Tibial nerve (tissue), 4 donors: Measurements from ENCODE around the gene GRM1.

Experiments used
- EP300 ChIP-seq, 2 donors: sonication (generic); formaldehyde crosslinking; IDR thresholded peaks; one replicate each; pipeline ENCODE4 v1.6.1; 2017; ENCODE audit warnings: antibody characterized with exemption in 2 of 2, mild to moderate bottlenecking in 1 of 2
- TF ChIP-seq, protein P1 (sequence below), 5 experiments: fragments of 200-600 bp in 3 of 5; fragments of 450-650 bp in 2 of 5; sonication (generic) in 3 of 5; IDR thresholded peaks; one replicate each; pipeline ENCODE4 v1.5.1; 2016 to 2019; ENCODE audit warnings: antibody characterized with exemption in 5 of 5, mild to moderate bottlenecking in 3 of 5, moderate library complexity in 2 of 5

DNA sequence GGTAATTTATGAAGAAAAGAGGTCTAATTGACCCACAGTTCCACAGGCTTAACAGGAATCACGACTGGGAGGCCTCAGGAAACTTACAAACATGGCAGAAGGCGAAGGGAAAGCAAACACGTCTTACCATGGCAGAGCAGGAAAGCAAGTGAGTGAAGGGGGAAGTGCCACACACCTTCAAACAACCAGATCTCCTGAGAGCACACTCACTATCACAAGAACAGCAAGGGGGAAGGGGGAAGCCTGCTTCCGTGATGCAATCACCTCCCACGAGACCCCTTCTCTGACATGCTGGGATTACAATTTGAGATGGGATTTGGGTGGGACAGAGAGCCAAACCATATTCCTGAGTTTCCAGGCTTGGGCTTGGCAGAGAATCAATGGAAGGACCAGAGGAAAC is 390.7 kb downstream of the GRM1 start:
- TF ChIP-seq, protein P1, sequence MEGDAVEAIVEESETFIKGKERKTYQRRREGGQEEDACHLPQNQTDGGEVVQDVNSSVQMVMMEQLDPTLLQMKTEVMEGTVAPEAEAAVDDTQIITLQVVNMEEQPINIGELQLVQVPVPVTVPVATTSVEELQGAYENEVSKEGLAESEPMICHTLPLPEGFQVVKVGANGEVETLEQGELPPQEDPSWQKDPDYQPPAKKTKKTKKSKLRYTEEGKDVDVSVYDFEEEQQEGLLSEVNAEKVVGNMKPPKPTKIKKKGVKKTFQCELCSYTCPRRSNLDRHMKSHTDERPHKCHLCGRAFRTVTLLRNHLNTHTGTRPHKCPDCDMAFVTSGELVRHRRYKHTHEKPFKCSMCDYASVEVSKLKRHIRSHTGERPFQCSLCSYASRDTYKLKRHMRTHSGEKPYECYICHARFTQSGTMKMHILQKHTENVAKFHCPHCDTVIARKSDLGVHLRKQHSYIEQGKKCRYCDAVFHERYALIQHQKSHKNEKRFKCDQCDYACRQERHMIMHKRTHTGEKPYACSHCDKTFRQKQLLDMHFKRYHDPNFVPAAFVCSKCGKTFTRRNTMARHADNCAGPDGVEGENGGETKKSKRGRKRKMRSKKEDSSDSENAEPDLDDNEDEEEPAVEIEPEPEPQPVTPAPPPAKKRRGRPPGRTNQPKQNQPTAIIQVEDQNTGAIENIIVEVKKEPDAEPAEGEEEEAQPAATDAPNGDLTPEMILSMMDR (IDR thresholded peaks at IDR 0.05): no peak
- no peak for TF ChIP-seq EP300 (IDR thresholded peaks at IDR 0.05)
